Putamen (tissue), 1 donor: ENCODE data around the gene PNMA8C.
"Not testable (repeated sequence)": the region's sequence is repeated elsewhere in the genome, so short reads cannot be mapped to it uniquely, and the experiment has no call there.

Experiments
- DNase-seq: peaks from one replicate; pipeline ENCODE4 v3.0.0-alpha.2; 2016; ENCODE audit warnings: low spot score

Gene PNMA8C

GRCh38 chr19:46411088-46411924 lies 17.4 kb downstream of the PNMA8C start:
- DNase-seq: no peak

GRCh38 chr19:46410205-46411087 lies 18.3 kb downstream of the PNMA8C start:
- DNase-seq: no peak

- no peak for DNase-seq
Measured at GRCh38 chr19:46409191-46409590, 19.5 kb downstream of the PNMA8C start.

- no peak for DNase-seq
Measured at GRCh38 chr19:46408664-46409039, 20.1 kb downstream of the PNMA8C start.

- no peak for DNase-seq
Measured at GRCh38 chr19:46407856-46408663, 20.7 kb downstream of the PNMA8C start.

- DNase-seq: no peak
Measured at GRCh38 chr19:46406976-46407375, 21.8 kb downstream of the PNMA8C start.

GRCh38 chr19:46404753-46405468 lies 23.8 kb downstream of the PNMA8C start:
- DNase-seq: no peak

- no peak for DNase-seq
Measured at GRCh38 chr19:46404055-46404752, 24.5 kb downstream of the PNMA8C start.

GRCh38 chr19:46402725-46403124 lies 26.0 kb downstream of the PNMA8C start:
- no peak for DNase-seq

GRCh38 chr19:46397801-46398479 lies 30.8 kb downstream of the PNMA8C start:
- not testable (repeated sequence) for DNase-seq

- DNase-seq: no peak
Measured at GRCh38 chr19:46394402-46394797, 34.3 kb downstream of the PNMA8C start.

- DNase-seq: no peak
Measured at GRCh38 chr19:46393456-46394401, 35.0 kb downstream of the PNMA8C start.

GRCh38 chr19:46392837-46393236 lies 35.9 kb downstream of the PNMA8C start:
- no peak for DNase-seq

- DNase-seq: no peak
Measured at GRCh38 chr19:46392252-46392801, 36.4 kb downstream of the PNMA8C start.

- DNase-seq: no peak
Measured at GRCh38 chr19:46391296-46392251, 37.2 kb downstream of the PNMA8C start.

GRCh38 chr19:46390866-46391265 lies 37.9 kb downstream of the PNMA8C start:
- no peak for DNase-seq

- no peak for DNase-seq
Measured at GRCh38 chr19:46390121-46390858, 38.4 kb downstream of the PNMA8C start.
